Spleen (tissue), 11 donors: ENCODE measurements around the gene TXNDC8. TPM values are rescaled to one million over a fixed set of nuclear protein-coding genes. Genes with fewer than 3 reads are reported as not detected.
A peak's percentile ranks its signal among the peaks of the same experiment; 100 is the strongest.
"Not testable (repeated sequence)": the region's sequence is repeated elsewhere in the genome, so short reads cannot be mapped to it uniquely, and the experiment has no call there.

ENCODE experiments used
- DNase-seq: peaks from one replicate; pipeline ENCODE4 v3.0.0-alpha.2; 2020
- H3K27ac ChIP-seq, 8 donors: fragments of 200-600 bp; sonication (generic) in 7 of 8; 1 replicate in 4 of 8; 2 replicates in 4 of 8; pipeline versions ENCODE4 v1.5.0 to v1.8.0; 2016 to 2021; ENCODE audit warnings: inconsistent platforms in 4 of 8, mild to moderate bottlenecking in 4 of 8, moderate library complexity in 1 of 8
- H3K27me3 ChIP-seq, 7 donors: fragments of 200-600 bp; sonication (generic) in 6 of 7; replicated peaks in 1 of 7; 1 replicate in 4 of 7; 2 replicates in 3 of 7; pipeline versions ENCODE4 v1.5.0 to v1.8.0; 2016 to 2021; ENCODE audit warnings: inconsistent platforms in 3 of 7, mild to moderate bottlenecking in 1 of 7
- H3K36me3 ChIP-seq, 6 donors: fragments of 200-600 bp; sonication (generic) in 5 of 6; 1 replicate in 4 of 6; 2 replicates in 2 of 6; pipeline versions ENCODE4 v1.5.0 to v1.8.0; 2016 to 2021; ENCODE audit warnings: inconsistent platforms in 2 of 6
- H3K4me1 ChIP-seq, 6 donors: fragments of 200-600 bp; sonication (generic) in 5 of 6; 1 replicate in 3 of 6; 2 replicates in 3 of 6; pipeline versions ENCODE4 v1.5.0 to v1.8.0; 2016 to 2021; ENCODE audit warnings: inconsistent platforms in 3 of 6
- H3K4me3 ChIP-seq, 8 donors: fragments of 200-600 bp; sonication (generic) in 7 of 8; 1 replicate in 4 of 8; 2 replicates in 4 of 8; pipeline versions ENCODE4 v1.5.0 to v1.8.0; 2016 to 2021; ENCODE audit warnings: inconsistent platforms in 4 of 8, mild to moderate bottlenecking in 4 of 8, moderate library complexity in 2 of 8
- H3K9me3 ChIP-seq, 8 donors: fragments of 200-600 bp; sonication (generic) in 7 of 8; 1 replicate in 4 of 8; 2 replicates in 4 of 8; pipeline versions ENCODE4 v1.5.0 to v1.8.0; 2016 to 2021; ENCODE audit warnings: inconsistent platforms in 4 of 8
- CTCF ChIP-seq, 11 experiments: fragments of 200-600 bp in 7 of 11; fragments of 450-650 bp in 4 of 11; sonication (generic) in 4 of 11; IDR thresholded peaks in 8 of 11; conservative IDR thresholded peaks in 3 of 11; 1 replicate in 7 of 11; 2 replicates in 4 of 11; pipeline versions ENCODE4 v1.4.0 to v1.8.0; 2016 to 2021; ENCODE audit warnings: antibody characterized with exemption in 11 of 11, inconsistent platforms in 4 of 11, mild to moderate bottlenecking in 1 of 11
- POLR2A ChIP-seq, 3 donors: fragments of 450-650 bp; IDR thresholded peaks; one replicate each; pipeline ENCODE4 v1.5.1; 2017; ENCODE audit warnings: antibody characterized with exemption in 3 of 3, mild to moderate bottlenecking in 1 of 3
- POLR2AphosphoS5 ChIP-seq, 3 donors: sonication (generic); formaldehyde crosslinking; IDR thresholded peaks; one replicate each; pipeline ENCODE4 v1.5.1; 2017; ENCODE audit warnings: antibody characterized with exemption in 3 of 3
- WGBS, 5 donors: extraction: QIAGEN DNeasy Blood & Tissue Kit in 3 of 5; methylation state at CpG; one replicate each; pipeline versions ENCODE4 v1.1.5 to v1.1.7; 2013 to 2018; 5-methylcytosine and 5-hydroxymethylcytosine counted together
- intact Hi-C: fragments of 100-400 bp; cut with DNase I; formaldehyde crosslinking; loops from one replicate; pipeline ENCODE4 v1.15.0; 2023; ENCODE audit warnings: low total_unique reads
- polyA plus RNA-seq, 3 donors: library from polyadenylated mRNA; stranded (reverse); fragments of 200-250 nt; gene quantifications; one replicate each; pipeline ENCODE4 v1.2.1, GENCODE V29; 2013
- total RNA-seq, 7 donors: library from RNA; depleted of rRNA in 3 of 7; stranded (reverse); fragments of >200 nt in 3 of 7; fragmentation: NEBNext Ultra II Directional in 4 of 7; extraction: Animal tissue kit (Norgen Biotek cat#: 25700) in 4 of 7; gene quantifications; one replicate each; pipeline versions ENCODE4 v1.1.0 to v1.2.1, GENCODE V29; 2016 to 2021
- donor health status: healthy with polysubstance abuse.
- donor health status: DM: no; HTN: no; CAD: no; lungs with moderate emphysema.
- donor health status: DM: no; HTN: no; CAD: no.
- donor health status: Bipolar disorder and iron deficiency.
- donor health status: healthy.
- donor health status: DM: no; HTN: no; CAD: no.
- donor health status: DM: yes; HTN: yes; CAD: no.

The TXNDC8 gene
- total and polyA plus RNA-seq, 10 donors: not detected

- H3K27ac ChIP-seq: peak overlapping the region in 7 of 8 donors; percentile 38 to 80 (median 61)
- peaks cover 0 to 29% (median 8%) of the 10 kb centered on the region in 6 donors for H3K4me1 ChIP-seq
- H3K27me3 ChIP-seq: no peaks in the 10 kb centered on the region
- no peak for DNase-seq
- WGBS, 5 donors: 21 to 38% (median 28%) methylated on average over 6 of the region's 6 CpGs
- no peaks in the 10 kb centered on the region for H3K36me3 ChIP-seq
- H3K9me3 ChIP-seq: peaks cover 0 to 17% (median 14%) of the 10 kb centered on the region in 8 donors
- peak overlapping the region in 4 of 8 donors; percentile 10 to 56 (median 17) for H3K4me3 ChIP-seq
- intact Hi-C loops: no loop called here
- TF ChIP-seq POLR2A (IDR thresholded peaks at IDR 0.05): no peak
- TF ChIP-seq POLR2AphosphoS5 (IDR thresholded peaks at IDR 0.05): no peak
- TF ChIP-seq CTCF (IDR thresholded peaks at IDR 0.05 in 8 of 11, conservative IDR thresholded peaks at IDR 0.05 in 3 of 11): no peak
These were observed 21.2 kb downstream of the TXNDC8 start for GRCh38 chr9:110316261-110317075.

- H3K4me1 ChIP-seq: peaks cover 0 to 29% (median 18%) of the 10 kb centered on the region in 6 donors
- H3K4me3 ChIP-seq, DNase-seq, H3K36me3 ChIP-seq, H3K27ac ChIP-seq, intact Hi-C loops, H3K27me3 ChIP-seq: not testable (repeated sequence)
- WGBS, 5 donors: 94 to 99% (median 95%) methylated on average over 2 of the region's 2 CpGs
- H3K9me3 ChIP-seq: peaks cover 0 to 23% (median 15%) of the 10 kb centered on the region in 8 donors
These were observed 25.7 kb downstream of the TXNDC8 start for GRCh38 chr9:110311978-110312377.

- TF ChIP-seq CTCF (IDR thresholded peaks at IDR 0.05 in 8 of 11, conservative IDR thresholded peaks at IDR 0.05 in 3 of 11) (no peak), POLR2A (IDR thresholded peaks at IDR 0.05) (no peak), POLR2AphosphoS5 (IDR thresholded peaks at IDR 0.05) (no peak)
- DNase-seq: no peak
- no peaks in the 10 kb centered on the region for H3K27me3 ChIP-seq
- intact Hi-C loops: no loop called here
- peak overlapping the region in 2 of 8 donors; percentile 36 to 62 for H3K27ac ChIP-seq
- no peaks in the 10 kb centered on the region for H3K36me3 ChIP-seq
- WGBS, 5 donors: 55 to 71% (median 65%) methylated on average over 1 of the region's 1 CpG
- peaks cover 0 to 23% (median 15%) of the 10 kb centered on the region in 8 donors for H3K9me3 ChIP-seq
- H3K4me3 ChIP-seq: no peak overlapping the region
- H3K4me1 ChIP-seq: peaks cover 0 to 17% (median 10%) of the 10 kb centered on the region in 6 donors
These were observed 28.0 kb downstream of the TXNDC8 start for GRCh38 chr9:110309681-110310080.

- H3K27me3 ChIP-seq: no peaks in the 10 kb centered on the region
- TF ChIP-seq POLR2AphosphoS5 (IDR thresholded peaks at IDR 0.05) (no peak), CTCF (IDR thresholded peaks at IDR 0.05 in 8 of 11, conservative IDR thresholded peaks at IDR 0.05 in 3 of 11) (no peak), POLR2A (IDR thresholded peaks at IDR 0.05) (no peak)
- no peak for DNase-seq
- H3K27ac ChIP-seq: peak overlapping the region in 7 of 8 donors; percentile 0 to 62 (median 33)
- intact Hi-C loops: no loop called here
- peaks cover 0 to 17% (median 10%) of the 10 kb centered on the region in 6 donors for H3K4me1 ChIP-seq
- WGBS, 5 donors: 9 to 15% (median 10%) methylated on average over 4 of the region's 4 CpGs
- no peaks in the 10 kb centered on the region for H3K36me3 ChIP-seq
- H3K4me3 ChIP-seq: no peak overlapping the region
- peaks cover 0 to 23% (median 15%) of the 10 kb centered on the region in 8 donors for H3K9me3 ChIP-seq
These were observed 29.0 kb downstream of the TXNDC8 start for GRCh38 chr9:110308633-110309038.
